ENCODE measurements around the gene SDCCAG8. TPM values are rescaled to one million over a fixed set of nuclear protein-coding genes. Genes with fewer than 3 reads are reported as not detected.

Gene SDCCAG8
- total and polyA plus RNA-seq, 2 experiments from 2014 or later = 28.0 to 66.7 TPM

GRCh38 chr1:243396424-243396823 lies 140.6 kb downstream of the SDCCAG8 start:
- no peaks in the 10 kb centered on the region for H3F3A ChIP-seq (replicated peaks; ENCODE audit: low read depth)
- no peak for ATAC-seq
- Mint-ChIP-seq H3K27me3 (ENCODE audit: insufficient read depth, low read depth, poor library complexity) (no peaks in the 10 kb centered on the region), H3K4me1 (peaks cover 19% of the 10 kb centered on the region), H3K4me3 (no peak overlapping the region), H3K9me3 (no peaks in the 10 kb centered on the region), H3K27ac (no peak overlapping the region), H3K36me3 (ENCODE audit: low read depth) (no peaks in the 10 kb centered on the region)
- no peak overlapping the region for H3K4me3 ChIP-seq
- H3K27me3 ChIP-seq (ENCODE audit: insufficient read depth) = no peaks in the 10 kb centered on the region
- no peaks in the 10 kb centered on the region for H3K9me2 ChIP-seq (ENCODE audit: insufficient read depth)
- DNase-seq (ENCODE audit: low spot score) = no peak
- H4K20me1 ChIP-seq (replicated peaks; ENCODE audit: insufficient read depth) = no peaks in the 10 kb centered on the region
- TF ChIP-seq JUNB (IDR thresholded peaks at IDR 0.05; ENCODE audit: unreplicated experiment) (no peak), STAT1 (IDR thresholded peaks at IDR 0.05; ENCODE audit: unreplicated experiment) (no peak), NANOG (IDR thresholded peaks at IDR 0.05; ENCODE audit: borderline replicate concordance) (no peak), ZNF114 (CRISPR knock-in tag; IDR thresholded peaks at IDR 0.05) (no peak), ETS1 (IDR thresholded peaks at IDR 0.05) (no peak), CREB1 (CRISPR knock-in tag; IDR thresholded peaks at IDR 0.05; ENCODE audit: low read depth) (no peak), CTCF (conservative IDR thresholded peaks at IDR 0.05; ENCODE audit: low read depth in 2 of 2) (no peak), EZH2 (IDR thresholded peaks at IDR 0.05; ENCODE audit: low read depth, unreplicated experiment) (no peak), REST (IDR thresholded peaks at IDR 0.05; ENCODE audit: unreplicated experiment) (no peak), ZNF331 (CRISPR knock-in tag; IDR thresholded peaks at IDR 0.05; ENCODE audit: low read depth) (no peak), ZNF462 (CRISPR knock-in tag; IDR thresholded peaks at IDR 0.05) (no peak), POLR2AphosphoS5 (IDR thresholded peaks at IDR 0.05; ENCODE audit: low read depth) (no peak), EZH2phosphoT487 (IDR thresholded peaks at IDR 0.05; ENCODE audit: unreplicated experiment) (no peak)
- no peak overlapping the region for H3K4me2 ChIP-seq
- H3K27ac ChIP-seq (ENCODE audit: low read depth) = no peak overlapping the region
- no peak overlapping the region for H2AFZ ChIP-seq
- H3K36me3 ChIP-seq (ENCODE audit: insufficient read depth) = no peaks in the 10 kb centered on the region
- no peaks in the 10 kb centered on the region for H3K79me2 ChIP-seq (replicated peaks; ENCODE audit: insufficient read depth)
- H3K4me1 ChIP-seq (ENCODE audit: insufficient read depth) = peaks cover 8% of the 10 kb centered on the region

Data from GM23338 (cell line).